Measurements from ENCODE around the gene ADIPOR2. TPM values are rescaled to one million over a fixed set of nuclear protein-coding genes. Genes with fewer than 3 reads are reported as not detected.

Gene ADIPOR2
- total RNA-seq, 1 experiment from 2014 or later: 45.3 TPM

DNA sequence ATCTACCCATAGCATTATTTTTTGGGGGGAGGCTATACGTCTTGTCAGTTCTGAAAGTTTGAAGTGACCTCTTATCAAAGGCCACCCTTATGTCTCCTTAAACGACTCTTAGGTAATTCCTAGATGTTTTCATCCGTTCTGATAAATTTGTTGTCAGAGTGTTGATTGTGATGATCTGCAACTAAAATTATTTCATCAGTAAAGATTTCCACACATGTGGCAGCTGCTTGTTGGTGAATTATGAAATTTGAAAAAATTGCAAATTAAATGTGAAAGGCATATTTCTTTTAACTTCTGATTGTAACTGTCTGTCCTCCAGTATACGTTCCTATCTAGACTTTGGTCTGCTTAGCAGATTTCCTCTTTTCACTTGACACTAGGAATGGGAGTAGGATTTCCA, 1.4 kb downstream of the ADIPOR2 start:
- peak overlapping the region in 1 of 3 experiments; percentile 97; a peak in 1 of 7 replicates for H3K27ac Mint-ChIP-seq
- H3K23ac ChIP-seq (ENCODE audit: insufficient read length, low read depth, low read length): no peak overlapping the region
- H3T11ph ChIP-seq (ENCODE audit: low read length): no peak overlapping the region
- H3K79me2 ChIP-seq (ENCODE audit: insufficient read depth, low read length): peaks cover 34% of the 10 kb centered on the region; the same call in 1 of the 2 replicates
- peaks cover 7% of the 10 kb centered on the region for H3K79me1 ChIP-seq (ENCODE audit: insufficient read depth, low read depth, low read length, poor library complexity, severe bottlenecking)
- peak overlapping the region; percentile 86 to 97 for H3K4me3 Mint-ChIP-seq
- H3K9me3 Mint-ChIP-seq: no peaks in the 10 kb centered on the region
- no peak overlapping the region for H4K5ac ChIP-seq (ENCODE audit: insufficient read length, low read depth, low read length)
- H2BK12ac ChIP-seq (ENCODE audit: insufficient read length, low read depth, low read length): no peak overlapping the region
- peak overlapping the region; percentile 81 for H3K4me2 ChIP-seq (ENCODE audit: insufficient read depth, insufficient read length, low read length)
- TF ChIP-seq, protein P1, sequence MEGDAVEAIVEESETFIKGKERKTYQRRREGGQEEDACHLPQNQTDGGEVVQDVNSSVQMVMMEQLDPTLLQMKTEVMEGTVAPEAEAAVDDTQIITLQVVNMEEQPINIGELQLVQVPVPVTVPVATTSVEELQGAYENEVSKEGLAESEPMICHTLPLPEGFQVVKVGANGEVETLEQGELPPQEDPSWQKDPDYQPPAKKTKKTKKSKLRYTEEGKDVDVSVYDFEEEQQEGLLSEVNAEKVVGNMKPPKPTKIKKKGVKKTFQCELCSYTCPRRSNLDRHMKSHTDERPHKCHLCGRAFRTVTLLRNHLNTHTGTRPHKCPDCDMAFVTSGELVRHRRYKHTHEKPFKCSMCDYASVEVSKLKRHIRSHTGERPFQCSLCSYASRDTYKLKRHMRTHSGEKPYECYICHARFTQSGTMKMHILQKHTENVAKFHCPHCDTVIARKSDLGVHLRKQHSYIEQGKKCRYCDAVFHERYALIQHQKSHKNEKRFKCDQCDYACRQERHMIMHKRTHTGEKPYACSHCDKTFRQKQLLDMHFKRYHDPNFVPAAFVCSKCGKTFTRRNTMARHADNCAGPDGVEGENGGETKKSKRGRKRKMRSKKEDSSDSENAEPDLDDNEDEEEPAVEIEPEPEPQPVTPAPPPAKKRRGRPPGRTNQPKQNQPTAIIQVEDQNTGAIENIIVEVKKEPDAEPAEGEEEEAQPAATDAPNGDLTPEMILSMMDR (conservative IDR thresholded peaks at IDR 0.05): no peak
- no peaks in the 10 kb centered on the region for H3K9me3 ChIP-seq (ENCODE audit: control insufficient read depth, low read depth, low read length)
- H4K8ac ChIP-seq (replicated peaks; ENCODE audit: insufficient read length, low read depth, low read length): no peak overlapping the region
- H3K18ac ChIP-seq (ENCODE audit: insufficient read length, low read depth, low read length): no peak overlapping the region
- DNase-seq: no peak
- peak overlapping the region; percentile 61 for H3K9ac ChIP-seq (ENCODE audit: extremely low read depth, insufficient read length, low read length)
- no peak overlapping the region for H2BK5ac ChIP-seq (ENCODE audit: insufficient read length, low read length)
- peaks cover 5% of the 10 kb centered on the region for H3K23me2 ChIP-seq (ENCODE audit: insufficient read length, low read depth, low read length, poor library complexity, severe bottlenecking)
- H3K14ac ChIP-seq (ENCODE audit: insufficient read depth, low read length): no peak overlapping the region
- no peaks in the 10 kb centered on the region for H4K20me1 ChIP-seq (ENCODE audit: control insufficient read depth, insufficient read depth, insufficient read length)
- H3K56ac ChIP-seq (ENCODE audit: insufficient read length, low read depth, low read length): no peak overlapping the region
- H3K4ac ChIP-seq (ENCODE audit: low read depth, low read length): no peak overlapping the region
- H2AFZ ChIP-seq (ENCODE audit: low read length): no peak overlapping the region
- H2BK120ac ChIP-seq (ENCODE audit: low read depth, low read length, poor library complexity, severe bottlenecking): no peak overlapping the region
- H3K36me3 Mint-ChIP-seq (ENCODE audit: insufficient read depth in 1 of 3, low read depth in 3 of 3): peaks cover 2 to 11% (median 6%) of the 10 kb centered on the region in 3 experiments; a peak in 5 of 7 replicates
- H2BK20ac ChIP-seq (ENCODE audit: low read depth, low read length, poor library complexity, severe bottlenecking): no peak overlapping the region
- no peaks in the 10 kb centered on the region for H3K27me3 ChIP-seq (ENCODE audit: insufficient read depth, low read length)
- no peak overlapping the region for H3K27ac ChIP-seq (ENCODE audit: insufficient read length, low read depth, low read length)
- no peak overlapping the region for H2BK15ac ChIP-seq (ENCODE audit: low read depth, low read length)
- no peaks in the 10 kb centered on the region for H3K4me1 ChIP-seq (ENCODE audit: insufficient read depth, low read length)
- H3K4me1 Mint-ChIP-seq: peaks cover 14 to 15% of the 10 kb centered on the region in 2 experiments
- H3K27me3 Mint-ChIP-seq (ENCODE audit: low read depth): peaks cover 2% of the 10 kb centered on the region
- H4K91ac ChIP-seq (ENCODE audit: insufficient read length, low read depth, low read length): no peak overlapping the region
- no CpG with 5 or more reads among the region's 4 CpGs for WGBS (ENCODE audit: extremely low coverage, insufficient read length, low lambda C conversion rate)
- no peak overlapping the region for H2AK5ac ChIP-seq (ENCODE audit: insufficient read length, low read length)
